OCI-LY3 (cell line): Measurements from ENCODE around the gene PRDM16.

Source experiments
- EZH2phosphoT487 ChIP-seq: fragments of 200-600 bp; shearing (Covaris generic); IDR thresholded peaks from 2 replicates; pipeline ENCODE4 v1.6.1; 2018; ENCODE audit warnings: antibody characterized with exemption, mixed run types, low read depth
- TF ChIP-seq, protein P1 (sequence below): fragments of 200-600, 300-600 bp; sonication (generic); IDR thresholded peaks from 2 replicates; pipeline ENCODE4 v1.5.1; 2014; ENCODE audit warnings: antibody characterized with exemption, low read length, low read depth

GRCh38 chr1:3068564-3069431, at the start of gene PRDM16:
- TF ChIP-seq, protein P1, sequence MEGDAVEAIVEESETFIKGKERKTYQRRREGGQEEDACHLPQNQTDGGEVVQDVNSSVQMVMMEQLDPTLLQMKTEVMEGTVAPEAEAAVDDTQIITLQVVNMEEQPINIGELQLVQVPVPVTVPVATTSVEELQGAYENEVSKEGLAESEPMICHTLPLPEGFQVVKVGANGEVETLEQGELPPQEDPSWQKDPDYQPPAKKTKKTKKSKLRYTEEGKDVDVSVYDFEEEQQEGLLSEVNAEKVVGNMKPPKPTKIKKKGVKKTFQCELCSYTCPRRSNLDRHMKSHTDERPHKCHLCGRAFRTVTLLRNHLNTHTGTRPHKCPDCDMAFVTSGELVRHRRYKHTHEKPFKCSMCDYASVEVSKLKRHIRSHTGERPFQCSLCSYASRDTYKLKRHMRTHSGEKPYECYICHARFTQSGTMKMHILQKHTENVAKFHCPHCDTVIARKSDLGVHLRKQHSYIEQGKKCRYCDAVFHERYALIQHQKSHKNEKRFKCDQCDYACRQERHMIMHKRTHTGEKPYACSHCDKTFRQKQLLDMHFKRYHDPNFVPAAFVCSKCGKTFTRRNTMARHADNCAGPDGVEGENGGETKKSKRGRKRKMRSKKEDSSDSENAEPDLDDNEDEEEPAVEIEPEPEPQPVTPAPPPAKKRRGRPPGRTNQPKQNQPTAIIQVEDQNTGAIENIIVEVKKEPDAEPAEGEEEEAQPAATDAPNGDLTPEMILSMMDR, result no peak
- TF ChIP-seq EZH2phosphoT487, result no peak
